NCI-H2029 (cell line): Measurements from ENCODE around the gene ARHGAP9.
"Not testable (repeated sequence)": the region's sequence is repeated elsewhere in the genome, so short reads cannot be mapped to it uniquely, and the experiment has no call there.

Source experiments
- DNase-seq: peaks from one replicate; lab custom pipeline; 2025; lab: John Stamatoyannopoulos, UW

Gene ARHGAP9

GRCh38 chr12:57434517-57435223, 45.0 kb downstream of the ARHGAP9 start, which contains the start of gene INHBC:
Gene INHBC (plus strand): TSS chr12:57434784. CDS start chr12:57434887, 103 bp downstream.
- DNase-seq, result no peak

- DNase-seq, result no peak
Observed at GRCh38 chr12:57433370-57433769, 46.3 kb downstream of the ARHGAP9 start.

GRCh38 chr12:57431654-57432188, 47.9 kb downstream of the ARHGAP9 start:
- no peak for DNase-seq

GRCh38 chr12:57430931-57431566, 48.6 kb downstream of the ARHGAP9 start, which contains the start of gene R3HDM2:
Gene R3HDM2 (minus strand): TSS chr12:57431043. CDS start chr12:57310428, 120,615 bp downstream.
- peak; percentile 94 for DNase-seq

GRCh38 chr12:57430112-57430930, 49.3 kb downstream of the ARHGAP9 start:
- peak; percentile 50 for DNase-seq

GRCh38 chr12:57429473-57430111, 50.1 kb downstream of the ARHGAP9 start:
- no peak for DNase-seq

GRCh38 chr12:57428965-57429364, 50.7 kb downstream of the ARHGAP9 start:
- no peak for DNase-seq

GRCh38 chr12:57426948-57427347, 52.7 kb downstream of the ARHGAP9 start:
- DNase-seq, result not testable (repeated sequence)
